Measurements from ENCODE around the gene NCAM1. TPM values are rescaled to one million over a fixed set of nuclear protein-coding genes. Genes with fewer than 3 reads are reported as not detected.

Gene NCAM1
- total and polyA plus RNA-seq, 2 of the 13 experiments (the other 11 are each of a cell fraction or from before 2014, with no cell fraction given): 0.05 TPM; not detected in 1

DNA sequence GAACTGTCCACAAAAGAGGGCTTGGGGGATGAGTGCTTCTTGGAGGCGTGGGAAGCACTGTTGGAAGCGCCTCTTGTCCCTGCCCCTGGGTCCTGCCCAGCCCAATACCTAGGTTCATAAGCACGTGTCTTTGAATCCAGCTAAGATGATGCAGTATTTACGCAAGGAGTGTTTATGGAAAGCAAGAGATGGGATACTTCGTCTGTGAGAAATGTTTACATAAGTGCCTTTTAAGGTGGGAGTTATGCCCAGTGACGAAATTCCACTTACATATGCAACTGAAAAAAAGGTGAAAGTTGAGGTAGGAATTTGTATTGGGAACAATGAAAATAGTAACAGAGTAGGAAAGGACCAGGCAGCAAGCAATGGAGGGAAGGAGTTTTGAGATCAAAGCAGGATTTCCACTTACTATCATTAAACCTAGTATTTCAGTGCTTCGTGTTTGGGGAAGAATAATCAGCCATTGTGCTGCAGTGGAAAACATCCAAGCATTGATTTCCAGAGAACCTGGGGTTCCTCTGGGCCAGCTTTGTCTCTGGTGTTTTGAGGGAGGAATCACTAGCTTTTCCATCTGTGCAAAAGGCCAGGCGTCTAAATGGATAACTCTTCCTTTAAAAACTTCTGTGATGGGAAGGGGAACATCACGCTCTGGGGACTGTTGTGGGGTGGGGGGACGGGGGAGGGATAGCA, 237.9 kb downstream of the NCAM1 start:
- H3K36me3 ChIP-seq (replicated peaks in 1 of 2; ENCODE audit: control insufficient read depth in 1 of 2, insufficient read depth in 2 of 2, low read length in 2 of 2): no peaks in the 10 kb centered on the region
- no peaks in the 10 kb centered on the region for H3K79me2 ChIP-seq (ENCODE audit: insufficient read depth, low read length)
- no peaks in the 10 kb centered on the region for H4K20me1 ChIP-seq (ENCODE audit: insufficient read depth, low read length)
- H3K9me3 ChIP-seq (ENCODE audit: low read length): no peaks in the 10 kb centered on the region
- H3K4me1 ChIP-seq (ENCODE audit: insufficient read depth, low read length): peaks cover 8% of the 10 kb centered on the region; the same call in 1 of the 2 replicates
- ATAC-seq: no peak
- WGBS (ENCODE audit: low lambda C conversion rate): 13% methylated on average over 10 of the region's 10 CpGs
- peaks cover 0 to 8% of the 10 kb centered on the region in 2 experiments; a peak in 1 of 5 replicates for H3K27me3 ChIP-seq (ENCODE audit: control insufficient read depth in 1 of 2, insufficient read depth in 2 of 2, low read length in 2 of 2)
- no peak for DNase-seq (ENCODE audit: low spot score)
- H3K4me2 ChIP-seq (ENCODE audit: low read depth, low read length): no peak overlapping the region
- BruUV-seq (replicated peaks): no TSS peak
- H2AFZ ChIP-seq (ENCODE audit: low read length): no peak overlapping the region
- H3K4me3 ChIP-seq (replicated peaks in 1 of 3; ENCODE audit: insufficient read depth in 1 of 3, low read depth in 2 of 3, low read length in 3 of 3): no peak overlapping the region
- TF ChIP-seq CBX5 (CRISPR knock-in tag; IDR thresholded peaks at IDR 0.05; ENCODE audit: borderline replicate concordance): no peak
- no peak for TF ChIP-seq SNAPC5 (CRISPR knock-in tag; IDR thresholded peaks at IDR 0.05; ENCODE audit: borderline replicate concordance)
- TF ChIP-seq SALL1 (CRISPR knock-in tag; IDR thresholded peaks at IDR 0.05): no peak
- no peak for TF ChIP-seq ATF7 (IDR thresholded peaks at IDR 0.05)
- TF ChIP-seq ATF7 (CRISPR knock-in tag; IDR thresholded peaks at IDR 0.05): no peak
- TF ChIP-seq SNRNP70 (IDR thresholded peaks at IDR 0.05; ENCODE audit: low read depth, low read length): no peak
- no peak for TF ChIP-seq ZNF737 (CRISPR knock-in tag; IDR thresholded peaks at IDR 0.05; ENCODE audit: borderline replicate concordance)
- no peak for TF ChIP-seq MXD4 (CRISPR knock-in tag; IDR thresholded peaks at IDR 0.05)
- no peak for TF ChIP-seq ZNF564 (CRISPR knock-in tag; IDR thresholded peaks at IDR 0.05)
- no peak for TF ChIP-seq POLR2AphosphoS5 (IDR thresholded peaks at IDR 0.05; ENCODE audit: low read depth, low read length)
- in situ Hi-C loops (cut with HindIII; ENCODE audit: extremely low pct_ligation_motif_present, low pct_unique_long_range_greater_than_20kb): no loop called here
- POLR2A ChIA-PET: no interaction called here
- intact Hi-C loops (cut with micrococcal nuclease; ENCODE audit: unreplicated experiment): no loop called here
- no peak overlapping the region for H3K27ac ChIP-seq (ENCODE audit: extremely low read length, insufficient read depth, low read length)
- no peak for FAIRE-seq
- CTCF ChIA-PET (ENCODE audit: low intra/inter-chr PET ratio, low total read pairs): no interaction called here
- H3K9ac ChIP-seq (ENCODE audit: insufficient read depth, low read depth, low read length): no peak overlapping the region
